GM19035 (cell line): Measurements from ENCODE around the gene FBXO39.
"Not testable (repeated sequence)": the region's sequence is repeated elsewhere in the genome, so short reads cannot be mapped to it uniquely, and the experiment has no call there.

Experiments
- ATAC-seq: cut with Tn5 transposase; IDR thresholded peaks from one replicate; pipeline ENCODE4 v1.9.1; 2021; ENCODE audit not compliant: unreplicated experiment

Gene FBXO39

GRCh38 chr17:6775871-6776405 lies at the start of gene FBXO39:
TSS of gene FBXO39 (plus strand) at chr17:6776215. CDS start at chr17:6779869, 3,654 bp downstream.
- ATAC-seq = no peak

DNA sequence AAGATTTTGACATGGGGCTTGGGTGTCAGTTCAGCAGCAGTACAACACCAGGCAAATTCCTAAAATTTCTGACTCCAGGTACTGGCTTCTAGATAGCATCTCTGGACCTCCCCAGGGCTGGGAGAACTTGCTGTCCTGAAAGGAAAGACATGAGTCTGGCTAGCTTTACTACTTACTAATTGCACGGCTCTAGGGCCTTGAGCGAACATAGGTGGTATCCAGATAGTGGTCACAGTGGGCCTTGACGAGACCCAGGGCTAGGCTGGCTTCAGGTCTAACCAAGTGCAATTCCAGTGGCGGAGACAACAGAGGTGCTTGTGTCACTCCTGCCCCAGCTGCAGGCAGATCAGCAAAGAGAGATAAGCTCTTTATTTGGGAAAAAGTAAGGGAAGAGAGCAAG lies 46.5 kb upstream of the FBXO39 start:
- ATAC-seq = no peak

- not testable (repeated sequence) for ATAC-seq
These were observed 29.4 kb upstream of the FBXO39 start for GRCh38 chr17:6746665-6747064.

GRCh38 chr17:6748617-6749016 lies 27.4 kb upstream of the FBXO39 start:
- no peak for ATAC-seq

DNA sequence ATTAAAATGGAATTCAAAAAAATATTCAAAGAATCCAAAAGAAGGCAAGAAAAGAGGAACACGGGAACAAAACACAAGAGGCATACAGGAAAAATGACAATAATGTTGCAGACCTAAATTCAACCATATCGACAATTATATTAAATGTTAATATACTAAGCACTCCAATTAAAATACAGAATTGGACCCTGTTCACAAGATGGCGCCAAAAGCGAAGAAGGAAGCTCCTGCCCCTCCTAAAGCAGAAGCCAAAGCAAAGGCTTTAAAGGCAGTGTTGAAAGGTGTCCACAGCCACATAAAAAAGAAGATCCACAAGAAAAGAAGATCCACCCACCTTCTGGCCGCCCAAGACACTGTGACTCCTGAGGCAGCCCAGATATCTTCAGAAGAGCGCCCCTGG lies 26.5 kb upstream of the FBXO39 start:
- ATAC-seq = no peak

DNA sequence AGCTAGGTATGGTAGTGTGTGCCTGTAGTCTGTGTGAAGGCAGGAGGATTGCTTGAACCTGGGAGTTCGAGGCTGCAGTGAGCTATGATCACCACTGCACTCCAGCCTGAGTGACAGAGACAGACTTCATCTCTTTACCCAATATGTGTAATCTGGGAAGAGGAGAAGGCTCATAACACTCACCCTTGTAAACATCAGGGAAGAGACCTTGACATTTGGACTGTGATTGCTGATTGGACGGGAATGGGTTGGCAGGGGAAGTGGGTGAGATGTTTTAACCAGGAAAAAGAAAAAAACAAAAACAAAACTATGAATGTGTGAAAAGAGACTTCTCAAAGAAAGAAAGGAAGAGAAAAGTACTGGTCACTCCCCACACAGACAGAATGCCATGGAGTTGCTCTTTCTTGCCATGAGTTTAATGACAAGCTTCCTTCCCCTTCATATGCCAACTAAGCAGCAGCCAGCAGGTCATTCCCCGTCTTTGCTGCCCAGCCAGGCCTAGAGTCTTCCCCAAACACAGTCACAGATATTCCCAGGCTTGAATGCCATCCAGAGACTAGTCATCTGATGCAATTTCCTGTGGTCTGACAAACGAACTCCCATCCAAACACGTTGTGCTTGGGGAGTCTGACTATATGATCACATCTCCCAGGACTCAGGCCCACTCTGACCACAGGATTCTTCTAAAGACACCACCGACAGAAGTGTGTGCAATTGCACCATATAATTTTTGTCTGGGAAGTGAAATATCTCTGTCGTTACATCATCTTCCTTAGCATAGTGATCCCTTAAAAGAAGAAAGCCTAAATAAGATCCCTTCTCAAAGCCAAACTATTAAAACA lies 23.7 kb upstream of the FBXO39 start:
- ATAC-seq = no peak

- ATAC-seq = no peak
These were observed 23.0 kb upstream of the FBXO39 start for GRCh38 chr17:6753006-6753445.

DNA sequence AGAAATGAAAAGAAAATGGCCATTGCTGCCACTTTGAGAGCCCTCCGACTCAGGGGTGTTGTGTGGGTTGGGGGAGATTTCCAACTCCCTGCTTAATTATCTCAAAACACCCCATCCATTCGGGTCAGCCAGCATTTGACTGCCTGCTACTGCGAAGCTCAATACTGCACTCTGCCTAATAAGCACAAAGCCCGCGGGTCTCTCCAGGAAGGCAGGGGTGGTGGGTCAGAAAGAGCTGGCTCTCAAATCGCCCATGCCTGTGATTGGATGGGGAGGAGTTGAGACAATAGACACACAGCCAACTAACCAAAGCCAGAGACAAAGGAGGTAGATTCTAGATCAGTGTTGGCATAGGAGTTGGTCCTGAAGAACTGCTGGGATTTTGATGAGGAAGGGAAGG lies 22.5 kb upstream of the FBXO39 start:
- no peak for ATAC-seq

- no peak for ATAC-seq
These were observed 20.7 kb upstream of the FBXO39 start for GRCh38 chr17:6755281-6755680.

DNA sequence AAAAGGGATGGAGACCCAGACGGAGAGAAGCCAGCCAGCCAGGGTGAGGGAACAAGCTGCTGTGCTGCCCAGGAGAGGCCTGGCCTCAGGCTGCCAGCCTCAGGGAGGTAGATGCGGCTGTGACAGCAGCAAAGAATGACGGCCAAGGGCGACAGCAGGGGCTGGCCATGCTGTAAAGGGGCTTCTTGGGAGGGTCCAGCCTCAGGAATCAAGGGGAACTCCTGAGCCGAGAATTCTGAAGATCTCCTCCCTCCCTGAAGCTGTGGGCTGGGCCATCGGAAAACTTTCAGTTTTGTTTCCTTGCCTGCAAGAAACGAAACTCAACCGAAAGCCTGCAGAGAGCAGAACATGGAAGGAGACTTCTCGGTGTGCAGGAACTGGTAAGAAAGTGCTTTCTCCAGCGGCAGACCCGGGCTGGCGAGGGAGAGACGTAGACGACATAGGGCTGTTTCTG lies 20.3 kb upstream of the FBXO39 start, which contains the start of gene XAF1:
TSS of gene XAF1 (plus strand) at position 316 of the 454 bp plus-strand sequence. CDS start at position 349, 33 bp downstream.
- ATAC-seq = no peak

DNA sequence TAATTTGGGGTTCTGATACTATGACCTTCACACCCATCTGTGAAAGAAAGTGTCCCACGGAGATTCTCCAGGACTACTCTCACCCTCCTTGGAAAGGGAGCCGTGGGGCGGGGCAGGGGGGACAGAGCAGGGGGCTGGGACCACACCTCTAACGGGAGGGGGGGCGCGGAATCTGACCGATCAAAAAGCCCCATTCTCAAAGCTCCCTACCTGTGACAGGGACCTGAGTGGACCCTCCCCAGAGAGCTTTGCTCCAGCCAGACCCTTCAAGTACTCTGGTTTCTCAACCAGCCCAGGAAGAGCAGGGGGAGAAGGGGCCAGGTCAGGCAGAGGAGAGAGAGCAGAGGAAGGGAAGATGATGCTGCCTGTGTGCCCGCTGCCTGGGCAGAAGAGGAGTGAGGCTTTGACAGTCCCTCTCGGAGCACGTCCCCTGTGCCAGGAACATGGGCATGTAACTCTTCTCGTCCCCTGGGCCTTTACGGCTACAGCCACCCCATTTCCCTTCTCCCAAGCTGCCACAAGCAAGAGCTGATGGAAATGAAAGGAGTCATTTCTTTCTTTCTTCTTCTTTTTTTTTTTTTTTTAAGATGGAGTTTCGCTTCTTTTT lies 19.5 kb upstream of the FBXO39 start:
- ATAC-seq = no peak

- no peak for ATAC-seq
These were observed 18.3 kb upstream of the FBXO39 start for GRCh38 chr17:6757747-6758146.

DNA sequence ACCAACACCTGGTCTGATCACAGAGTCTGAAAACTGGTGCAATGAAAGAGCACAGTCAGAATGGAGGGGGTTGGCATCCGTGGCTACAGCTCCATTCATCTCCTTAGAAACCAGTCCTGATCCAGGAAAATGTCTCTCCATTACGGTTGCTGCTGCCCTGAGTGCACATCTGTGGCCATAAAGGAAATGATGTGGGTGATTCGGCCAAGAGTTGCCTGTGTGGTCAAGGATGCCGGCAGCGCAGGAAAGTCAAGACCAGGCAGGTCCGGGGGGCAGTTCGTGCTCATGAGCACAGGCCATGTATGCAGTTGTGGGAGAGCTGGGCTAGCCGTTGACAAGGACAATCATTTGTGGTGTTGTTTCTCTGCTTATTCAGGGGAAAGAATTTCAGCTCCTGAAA lies 14.2 kb upstream of the FBXO39 start:
- no peak for ATAC-seq

- no peak for ATAC-seq
These were observed 7.6 kb upstream of the FBXO39 start for GRCh38 chr17:6768447-6768846.

DNA sequence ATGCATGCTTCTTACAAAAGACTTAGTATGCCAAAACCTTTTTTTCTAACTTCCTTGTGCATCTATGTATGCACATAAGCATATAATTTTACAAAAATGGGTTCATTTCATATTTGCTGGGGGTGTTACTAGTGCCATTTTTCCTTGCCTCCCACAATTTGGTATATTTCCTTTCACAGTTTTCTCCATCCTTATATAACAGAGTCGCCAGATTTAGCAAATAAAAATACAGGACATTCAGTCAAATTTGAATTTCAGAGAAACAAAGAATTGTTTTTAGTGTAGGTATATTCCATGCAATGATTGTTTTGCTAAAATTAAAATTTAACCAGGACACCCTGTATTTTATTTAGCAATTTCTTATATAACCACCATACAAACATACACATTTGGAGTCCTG lies 4.0 kb upstream of the FBXO39 start:
- ATAC-seq = no peak

DNA sequence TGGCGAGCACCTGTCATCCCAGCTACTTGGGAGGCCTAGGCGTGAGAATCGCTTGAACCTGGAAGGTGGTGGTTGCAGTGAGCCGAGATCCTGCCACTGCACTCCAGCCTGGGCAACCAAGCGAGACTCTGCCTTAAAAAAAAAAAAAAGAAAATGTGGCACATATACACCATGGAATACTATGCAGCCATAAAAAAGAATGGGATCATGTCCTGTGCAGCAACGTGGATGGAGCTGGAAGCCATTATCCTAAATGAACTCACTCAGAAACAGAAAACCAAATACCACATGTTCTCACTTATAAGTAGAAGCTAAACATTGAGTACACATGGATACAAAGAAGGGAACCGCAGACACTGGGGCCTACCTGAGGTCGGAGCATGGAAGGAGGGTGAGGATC lies 1.1 kb upstream of the FBXO39 start:
- not testable (repeated sequence) for ATAC-seq

- no peak for ATAC-seq
These were observed 3.4 kb downstream of the FBXO39 start for GRCh38 chr17:6779411-6779810.

- no peak for ATAC-seq
These were observed 4.0 kb downstream of the FBXO39 start for GRCh38 chr17:6780001-6780400.

GRCh38 chr17:6780886-6781285 lies 4.9 kb downstream of the FBXO39 start:
- no peak for ATAC-seq

DNA sequence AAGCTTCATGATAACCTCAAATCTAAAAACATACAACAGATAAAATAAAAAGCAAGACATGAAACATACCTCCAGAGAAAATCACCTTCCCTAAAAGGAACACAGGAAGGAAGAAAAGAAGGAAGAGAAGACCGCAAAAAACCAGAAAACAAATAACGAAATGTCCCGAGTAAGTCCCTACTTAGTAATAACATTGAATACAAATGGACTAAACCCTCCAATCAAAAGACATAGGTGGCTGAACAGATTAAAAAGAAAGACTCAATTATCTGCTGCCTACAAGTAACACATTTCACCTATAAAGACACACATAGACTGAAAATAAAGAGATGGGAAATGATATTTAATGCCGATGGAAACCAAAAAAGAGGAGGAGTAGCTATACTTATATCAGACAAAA lies 6.2 kb downstream of the FBXO39 start:
- no peak for ATAC-seq

DNA sequence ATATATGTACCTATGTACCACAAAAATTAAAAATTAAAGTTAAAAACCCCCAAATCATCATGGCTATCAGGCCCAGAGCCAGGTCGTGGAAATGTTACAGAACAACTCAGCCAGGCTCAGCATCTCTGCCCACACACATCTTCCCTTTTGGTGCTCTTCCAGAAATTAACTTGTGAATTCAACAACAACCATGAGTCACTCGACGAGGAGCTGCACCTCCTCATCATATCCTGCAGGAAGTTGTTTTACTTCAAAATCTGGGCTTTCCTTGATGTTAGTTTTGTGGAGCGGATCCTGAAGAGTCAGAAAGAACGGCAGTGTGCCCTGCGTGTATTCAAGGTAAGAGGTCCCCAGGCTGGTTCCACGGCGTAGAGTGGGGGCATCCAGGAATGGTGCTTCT lies 10.6 kb downstream of the FBXO39 start:
- no peak for ATAC-seq

DNA sequence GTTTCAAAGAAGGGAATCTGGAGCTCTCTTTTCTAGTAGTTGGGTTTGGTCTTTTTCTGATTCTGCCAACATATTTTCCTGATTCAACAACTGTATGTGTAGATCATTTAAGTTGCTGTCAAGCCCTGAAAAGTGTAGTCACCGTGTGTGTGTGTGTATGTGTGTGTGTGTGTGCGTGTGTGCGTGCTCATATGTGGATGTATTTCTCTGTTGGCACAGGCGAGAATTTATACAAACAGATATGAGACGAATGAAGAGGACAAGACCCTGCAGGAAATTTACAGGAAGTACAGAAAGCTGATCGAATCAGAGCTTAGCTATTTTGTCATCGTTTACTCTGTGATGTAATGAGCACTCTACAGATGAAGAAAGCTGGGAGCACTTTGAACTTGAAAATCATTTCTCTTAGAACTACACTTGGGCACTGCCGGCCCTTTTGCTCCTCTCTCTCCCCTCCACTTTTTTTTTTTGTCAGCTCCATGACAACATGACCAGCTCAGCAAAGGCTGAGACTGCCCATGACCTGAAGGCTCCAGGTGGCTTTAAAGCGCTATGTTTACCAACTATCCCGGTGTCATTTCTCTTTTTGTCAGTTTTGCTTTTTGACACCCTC lies 11.2 kb downstream of the FBXO39 start:
- ATAC-seq = no peak
